GM20431 (cell line): ENCODE data around the gene SPDYE2.
"Not testable (repeated sequence)": the region's sequence is repeated elsewhere in the genome, so short reads cannot be mapped to it uniquely, and the experiment has no call there.

ENCODE experiments used
- in situ Hi-C: fragments of 300-500 bp; cut with MseI, MboI; formaldehyde crosslinking; loops from one replicate; pipeline ENCODE4 v1.15.0; 2020; ENCODE audit warnings: low sequenced_read_pairs; ENCODE audit not compliant: unreplicated experiment

Gene SPDYE2

DNA sequence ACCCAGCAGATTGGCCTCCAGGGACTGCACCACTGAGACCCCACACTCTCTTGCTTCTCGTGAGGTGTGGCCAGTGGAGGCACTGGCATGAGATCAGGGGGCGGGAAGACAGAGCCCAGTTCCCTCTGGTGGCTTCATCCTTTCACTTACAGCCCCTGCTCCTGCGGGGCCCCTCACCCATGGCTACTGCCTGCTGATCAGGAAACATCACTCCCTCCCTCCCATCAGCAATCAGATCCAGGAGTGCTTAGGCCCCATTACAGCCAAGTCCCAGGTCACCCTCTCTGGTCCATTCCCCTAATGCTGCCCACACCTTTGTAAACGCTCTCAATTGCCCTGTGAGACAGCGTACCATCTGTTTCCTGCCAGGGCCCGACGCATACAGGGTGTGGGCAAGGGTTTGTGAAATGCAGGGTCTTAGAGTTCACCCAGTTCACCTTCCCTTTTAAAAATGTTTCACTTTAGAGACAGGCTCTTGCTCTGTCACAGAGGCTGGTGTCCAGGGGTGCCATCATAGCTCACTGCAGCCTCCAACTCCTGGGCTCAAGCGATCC is 15.9 kb upstream of the SPDYE2 start:
- in situ Hi-C loops: not testable (repeated sequence)

GRCh38 chr7:102540604-102541003 is 10.4 kb upstream of the SPDYE2 start:
- in situ Hi-C loops: not testable (repeated sequence)

- in situ Hi-C loops: not testable (repeated sequence)
Observed at GRCh38 chr7:102542083-102542482, 8.9 kb upstream of the SPDYE2 start.

- in situ Hi-C loops: not testable (repeated sequence)
Observed at GRCh38 chr7:102542771-102543170, 8.3 kb upstream of the SPDYE2 start.

- in situ Hi-C loops: not testable (repeated sequence)
Observed at GRCh38 chr7:102543596-102543995, 7.4 kb upstream of the SPDYE2 start, which contains the start of gene UPK3BL2. Gene UPK3BL2 (minus strand): TSS chr7:102543696. CDS start chr7:102543636, 60 bp downstream.

- in situ Hi-C loops: not testable (repeated sequence)
Observed at GRCh38 chr7:102544372-102544771, 6.7 kb upstream of the SPDYE2 start.

- in situ Hi-C loops: not testable (repeated sequence)
Observed at GRCh38 chr7:102545288-102545687, 5.7 kb upstream of the SPDYE2 start.

DNA sequence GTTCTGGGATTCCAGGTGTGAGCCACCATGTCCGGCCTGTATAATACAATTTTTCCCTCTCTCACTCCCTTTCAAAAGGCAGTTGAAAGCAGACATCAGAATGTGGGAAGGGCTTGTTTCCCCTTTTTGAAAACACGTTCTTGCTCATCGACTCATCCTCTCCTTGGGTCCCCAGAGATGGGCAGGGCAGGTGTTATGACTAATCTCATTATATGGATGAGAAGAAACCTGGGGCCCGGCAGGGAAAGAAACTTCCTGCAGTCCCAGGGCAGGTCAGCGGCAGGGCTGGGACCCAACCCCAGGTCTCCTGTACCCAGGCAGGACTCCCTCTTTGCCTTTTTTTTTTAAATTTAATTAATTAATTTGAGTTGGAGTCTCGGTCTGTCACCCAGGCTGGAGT is 4.7 kb upstream of the SPDYE2 start:
- in situ Hi-C loops: not testable (repeated sequence)

DNA sequence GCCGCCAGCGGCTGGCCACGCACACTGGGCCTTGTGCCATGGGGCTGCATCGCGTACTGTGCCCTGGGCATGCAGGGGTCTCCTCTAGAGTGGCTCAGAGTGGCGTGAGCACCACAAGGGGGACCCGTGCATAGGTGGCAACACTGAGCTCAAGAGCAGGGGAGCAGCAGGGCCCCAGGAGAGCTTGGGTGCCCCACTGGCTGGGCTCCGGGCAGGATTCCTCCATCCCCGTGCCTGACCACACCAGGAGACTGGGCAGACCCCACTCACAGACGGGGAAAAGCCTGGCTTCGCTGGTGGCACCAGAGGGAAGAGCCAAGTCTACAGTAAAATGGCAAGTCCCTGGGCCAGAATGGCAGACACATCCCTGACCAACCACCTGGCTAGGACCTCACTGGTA is 17.6 kb downstream of the SPDYE2 start:
- in situ Hi-C loops: not testable (repeated sequence)

DNA sequence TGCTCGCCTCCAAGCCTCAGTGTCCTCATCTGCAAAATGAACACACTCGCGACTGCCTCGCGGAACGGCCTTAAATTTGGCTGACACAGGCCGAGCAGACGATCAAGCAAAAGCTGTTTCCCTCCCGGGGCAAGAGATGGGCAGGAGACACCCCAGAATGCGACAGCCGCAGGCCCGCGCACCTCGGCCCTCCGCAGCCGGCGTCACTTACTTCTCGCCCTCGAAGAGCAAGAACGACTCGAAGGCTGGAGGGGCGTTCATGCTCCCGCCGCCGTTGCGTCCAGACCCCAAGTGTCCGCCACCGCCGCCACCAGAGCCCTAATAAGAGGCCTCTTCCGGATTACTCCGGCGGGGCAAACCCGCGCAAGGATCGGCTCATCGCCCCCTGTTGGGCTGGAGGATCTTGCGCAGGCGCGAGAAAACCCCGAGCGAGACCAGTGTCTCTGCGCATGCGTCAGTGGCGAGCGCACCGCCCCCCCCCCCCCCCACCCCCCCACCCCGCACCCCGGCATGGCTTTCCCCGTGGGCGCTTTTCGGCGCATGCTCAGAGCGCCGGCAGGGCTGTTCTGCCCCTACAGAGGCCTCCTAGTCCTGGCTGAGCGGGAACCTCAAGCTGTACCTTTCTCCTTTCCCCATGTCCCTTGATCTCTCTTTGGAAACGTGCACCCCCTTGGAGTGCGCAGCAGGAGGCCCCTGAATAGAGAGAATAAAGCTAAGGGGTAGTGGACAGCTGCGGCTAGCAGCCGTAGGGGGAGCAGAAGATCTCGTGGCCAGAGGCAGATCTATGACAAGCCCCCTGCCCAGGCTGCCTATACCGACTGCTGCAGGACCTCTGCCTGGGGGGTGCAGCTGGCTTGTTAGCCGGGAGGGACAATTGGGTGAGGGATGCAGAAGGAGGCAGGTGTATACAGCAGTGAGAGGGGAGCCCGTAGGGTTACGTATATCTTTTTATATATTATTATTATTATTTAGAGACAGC is 21.5 kb downstream of the SPDYE2 start, which contains the start of gene POLR2J3:
TSS of gene POLR2J3 (minus strand) at position 323 of the 979 bp plus-strand sequence. CDS start at position 261, 62 bp downstream.
- in situ Hi-C loops: not testable (repeated sequence)

- in situ Hi-C loops: not testable (repeated sequence)
Observed at GRCh38 chr7:102574607-102575006, 23.6 kb downstream of the SPDYE2 start.

- in situ Hi-C loops: not testable (repeated sequence)
Observed at GRCh38 chr7:102576363-102576762, 25.3 kb downstream of the SPDYE2 start.

GRCh38 chr7:102577315-102578240 is 26.6 kb downstream of the SPDYE2 start:
- in situ Hi-C loops: not testable (repeated sequence)

GRCh38 chr7:102578486-102578885 is 27.5 kb downstream of the SPDYE2 start:
- in situ Hi-C loops: not testable (repeated sequence)

- in situ Hi-C loops: not testable (repeated sequence)
Observed at GRCh38 chr7:102581722-102582121, 30.7 kb downstream of the SPDYE2 start.

- in situ Hi-C loops: not testable (repeated sequence)
Observed at GRCh38 chr7:102583495-102583894, 32.5 kb downstream of the SPDYE2 start.

DNA sequence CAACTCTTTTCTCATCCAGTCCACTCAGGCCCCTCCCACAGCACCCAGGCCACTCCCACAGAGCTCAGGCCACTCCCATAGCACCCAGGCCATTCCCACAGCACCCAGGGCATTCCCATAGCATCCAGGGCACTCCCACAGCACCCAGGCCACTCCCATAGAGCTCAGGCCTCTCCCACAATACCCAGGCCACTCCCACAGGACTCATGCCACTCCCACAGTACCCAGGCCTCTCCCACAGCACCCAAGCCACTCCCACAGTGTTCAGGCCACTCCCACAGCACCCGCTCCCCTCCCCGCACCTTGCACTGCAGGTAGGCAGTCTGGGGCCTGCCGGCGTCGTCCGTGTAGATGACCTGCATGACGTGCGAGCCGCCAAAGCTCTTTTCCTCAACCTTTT is 38.8 kb downstream of the SPDYE2 start:
- in situ Hi-C loops: not testable (repeated sequence)

- in situ Hi-C loops: not testable (repeated sequence)
Observed at GRCh38 chr7:102592477-102593019, 41.5 kb downstream of the SPDYE2 start.

DNA sequence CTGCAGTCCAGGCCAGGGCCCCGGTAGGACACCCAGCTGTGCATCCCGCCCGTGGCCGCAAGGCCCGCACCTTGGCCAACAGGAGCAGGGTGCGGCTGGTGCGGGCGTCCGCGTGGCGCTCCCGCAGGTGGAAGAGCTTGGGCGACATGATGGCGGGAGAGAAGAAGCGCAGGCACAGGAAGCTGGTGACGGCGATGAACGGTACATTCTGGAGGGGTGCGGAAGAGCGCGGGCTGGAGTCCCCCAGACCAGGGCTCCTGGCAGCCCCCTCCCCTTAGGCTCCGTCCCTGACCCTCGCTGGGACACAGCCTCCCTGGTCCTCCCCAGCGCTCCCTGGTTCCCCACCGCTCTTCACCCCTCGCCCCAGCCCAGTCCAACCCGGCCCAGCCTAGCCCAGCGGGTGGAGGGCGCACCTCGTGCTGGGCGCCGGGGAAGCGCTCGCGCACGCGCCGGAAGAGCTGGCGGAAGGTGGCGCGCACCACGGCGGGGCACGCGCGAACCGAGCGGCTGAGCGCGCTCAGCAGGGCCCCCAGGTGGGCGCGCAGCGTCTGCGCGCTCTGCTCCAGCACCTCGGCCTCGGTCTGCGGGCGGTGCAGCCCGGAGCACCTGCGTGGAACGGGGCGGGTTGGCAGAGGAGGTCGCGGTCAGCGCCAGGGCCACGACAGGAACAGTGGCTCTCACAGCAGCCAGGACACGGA is 42.8 kb downstream of the SPDYE2 start:
- in situ Hi-C loops: not testable (repeated sequence)
